Measurements from ENCODE around the gene APEH. TPM values are rescaled to one million over a fixed set of nuclear protein-coding genes. Genes with fewer than 3 reads are reported as not detected.

The APEH gene
- total and polyA plus RNA-seq, 2 donors (not counting 1 experiment from before 2014, with no cell fraction given): 79.4 to 96.2 TPM

DNA sequence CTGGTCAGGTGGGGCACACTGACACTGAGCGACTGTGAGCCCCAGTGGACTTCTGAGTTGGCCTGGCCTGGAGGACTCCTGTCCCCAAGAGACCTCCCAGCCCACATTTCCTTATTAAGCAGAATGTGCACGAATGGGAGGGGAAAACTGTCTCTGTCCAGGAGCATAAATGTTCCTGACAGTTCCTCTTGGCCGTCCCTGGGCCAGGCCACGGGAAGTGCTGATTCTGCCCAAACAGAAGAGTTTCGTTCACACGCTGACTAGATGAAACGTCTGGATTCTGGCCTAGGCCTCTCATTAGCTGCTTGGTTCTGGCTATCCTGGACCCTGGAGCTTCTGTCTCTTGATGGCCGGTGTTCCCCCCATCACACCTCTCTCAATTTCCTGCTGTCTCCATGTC lies 29.5 kb upstream of the APEH start:
- Histone ChIP-seq H3K9ac (ENCODE audit: low read length) (no peak overlapping the region), H3K4me1 (ENCODE audit: control insufficient read depth in 2 of 2, insufficient read depth in 2 of 2, low read length in 2 of 2) (no peaks in the 10 kb centered on the region), H3K27ac (ENCODE audit: low read length in 2 of 2) (no peak overlapping the region), H3K27me3 (replicated peaks in 1 of 4; ENCODE audit: control extremely low read depth in 1 of 4, control insufficient read depth in 3 of 4, insufficient read depth in 4 of 4, low read length in 3 of 4) (no peaks in the 10 kb centered on the region), H2AFZ (ENCODE audit: insufficient read depth, low read depth, low read length, poor library complexity, severe bottlenecking) (no peak overlapping the region), H3K36me3 (replicated peaks in 1 of 2; ENCODE audit: control extremely low read depth in 1 of 2, control insufficient read depth in 1 of 2, extremely low read depth in 1 of 2, insufficient read depth in 2 of 2, low read length in 1 of 2) (no peaks in the 10 kb centered on the region), H3K4me3 (ENCODE audit: control extremely low read depth in 1 of 5, extremely low read depth in 1 of 5, insufficient read depth in 1 of 5, low read depth in 2 of 5, low read length in 4 of 5) (no peak overlapping the region), H3K79me2 (ENCODE audit: control insufficient read depth, insufficient read depth, low read length) (no peaks in the 10 kb centered on the region), H4K20me1 (ENCODE audit: control insufficient read depth, insufficient read depth, low read length, poor library complexity, severe bottlenecking) (no peaks in the 10 kb centered on the region), H3K9me3 (ENCODE audit: control extremely low read depth in 1 of 3, control insufficient read depth in 2 of 3, insufficient read depth in 1 of 3, low read length in 2 of 3) (no peaks in the 10 kb centered on the region), H3K4me2 (replicated peaks; ENCODE audit: low read depth, low read length, poor library complexity, severe bottlenecking) (no peak overlapping the region)
- H3K27ac Mint-ChIP-seq: no peak overlapping the region
- WGBS (ENCODE audit: insufficient coverage): 93% methylated on average over 8 of the region's 8 CpGs
- peaks cover 3% of the 10 kb centered on the region for H3K27me3 Mint-ChIP-seq
- DNase-seq (no peak), ATAC-seq (ENCODE audit: low read depth) (no peak)
- H3K4me1 Mint-ChIP-seq: no peaks in the 10 kb centered on the region
- POLR2A ChIA-PET: no interaction called here
- H3K4me3 Mint-ChIP-seq: no peak overlapping the region
- CTCF ChIA-PET: interaction anchor here (1.0 kb wide), 1 partner anchor 27 kb away, joined by 3 read pairs; no protein-coding TSS in a partner anchor
- TF ChIP-seq, protein P1, sequence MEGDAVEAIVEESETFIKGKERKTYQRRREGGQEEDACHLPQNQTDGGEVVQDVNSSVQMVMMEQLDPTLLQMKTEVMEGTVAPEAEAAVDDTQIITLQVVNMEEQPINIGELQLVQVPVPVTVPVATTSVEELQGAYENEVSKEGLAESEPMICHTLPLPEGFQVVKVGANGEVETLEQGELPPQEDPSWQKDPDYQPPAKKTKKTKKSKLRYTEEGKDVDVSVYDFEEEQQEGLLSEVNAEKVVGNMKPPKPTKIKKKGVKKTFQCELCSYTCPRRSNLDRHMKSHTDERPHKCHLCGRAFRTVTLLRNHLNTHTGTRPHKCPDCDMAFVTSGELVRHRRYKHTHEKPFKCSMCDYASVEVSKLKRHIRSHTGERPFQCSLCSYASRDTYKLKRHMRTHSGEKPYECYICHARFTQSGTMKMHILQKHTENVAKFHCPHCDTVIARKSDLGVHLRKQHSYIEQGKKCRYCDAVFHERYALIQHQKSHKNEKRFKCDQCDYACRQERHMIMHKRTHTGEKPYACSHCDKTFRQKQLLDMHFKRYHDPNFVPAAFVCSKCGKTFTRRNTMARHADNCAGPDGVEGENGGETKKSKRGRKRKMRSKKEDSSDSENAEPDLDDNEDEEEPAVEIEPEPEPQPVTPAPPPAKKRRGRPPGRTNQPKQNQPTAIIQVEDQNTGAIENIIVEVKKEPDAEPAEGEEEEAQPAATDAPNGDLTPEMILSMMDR (IDR thresholded peaks at IDR 0.05): no peak
- no peak for TF ChIP-seq EZH2 (IDR thresholded peaks at IDR 0.05; ENCODE audit: borderline replicate concordance, insufficient read depth, low read depth, low read length, poor library complexity, severe bottlenecking)
- no peaks in the 10 kb centered on the region for H3K9me3 Mint-ChIP-seq (ENCODE audit: insufficient read depth)
- intact Hi-C loops (cut with micrococcal nuclease): no loop called here

- Mint-ChIP-seq H3K9me3 (ENCODE audit: insufficient read depth) (no peaks in the 10 kb centered on the region), H3K4me3 (no peak overlapping the region), H3K4me1 (no peaks in the 10 kb centered on the region), H3K27me3 (peaks cover 3% of the 10 kb centered on the region), H3K27ac (no peak overlapping the region)
- H3K9me3 ChIP-seq (ENCODE audit: control extremely low read depth in 1 of 3, control insufficient read depth in 2 of 3, insufficient read depth in 1 of 3, low read length in 2 of 3): no peaks in the 10 kb centered on the region
- ATAC-seq (ENCODE audit: low read depth) (no peak), DNase-seq (no peak)
- H3K79me2 ChIP-seq (ENCODE audit: control insufficient read depth, insufficient read depth, low read length): no peaks in the 10 kb centered on the region
- no peaks in the 10 kb centered on the region for H3K27me3 ChIP-seq (replicated peaks in 1 of 4; ENCODE audit: control extremely low read depth in 1 of 4, control insufficient read depth in 3 of 4, insufficient read depth in 4 of 4, low read length in 3 of 4)
- no peak overlapping the region for H3K27ac ChIP-seq (ENCODE audit: low read length in 2 of 2)
- no peak overlapping the region for H2AFZ ChIP-seq (ENCODE audit: insufficient read depth, low read depth, low read length, poor library complexity, severe bottlenecking)
- no peak for TF ChIP-seq EZH2 (IDR thresholded peaks at IDR 0.05; ENCODE audit: borderline replicate concordance, insufficient read depth, low read depth, low read length, poor library complexity, severe bottlenecking)
- TF ChIP-seq, protein P1 (IDR thresholded peaks at IDR 0.05): no peak
- H3K9ac ChIP-seq (ENCODE audit: low read length): no peak overlapping the region
- ChIA-PET POLR2A (no interaction called here), CTCF (no interaction called here)
- H3K4me3 ChIP-seq (ENCODE audit: control extremely low read depth in 1 of 5, extremely low read depth in 1 of 5, insufficient read depth in 1 of 5, low read depth in 2 of 5, low read length in 4 of 5): no peak overlapping the region
- 90% methylated on average over 2 of the region's 3 CpGs for WGBS (ENCODE audit: insufficient coverage)
- no peaks in the 10 kb centered on the region for H3K36me3 ChIP-seq (replicated peaks in 1 of 2; ENCODE audit: control extremely low read depth in 1 of 2, control insufficient read depth in 1 of 2, extremely low read depth in 1 of 2, insufficient read depth in 2 of 2, low read length in 1 of 2)
- intact Hi-C loops (cut with micrococcal nuclease): no loop called here
- H4K20me1 ChIP-seq (ENCODE audit: control insufficient read depth, insufficient read depth, low read length, poor library complexity, severe bottlenecking): no peaks in the 10 kb centered on the region
- no peak overlapping the region for H3K4me2 ChIP-seq (replicated peaks; ENCODE audit: low read depth, low read length, poor library complexity, severe bottlenecking)
- H3K4me1 ChIP-seq (ENCODE audit: control insufficient read depth in 2 of 2, insufficient read depth in 2 of 2, low read length in 2 of 2): no peaks in the 10 kb centered on the region
Observed at GRCh38 chr3:49646236-49646635, 27.9 kb upstream of the APEH start.

Measured in B cell (primary cell).